Testis (tissue), 3 donors: Measurements from ENCODE around the gene SSC4D. TPM values are rescaled to one million over a fixed set of nuclear protein-coding genes. Genes with fewer than 3 reads are reported as not detected.

ENCODE experiments used
- DNase-seq: peaks from one replicate; pipeline ENCODE4 v3.0.0-alpha.2; 2019
- H3K27ac ChIP-seq, 2 donors: fragments of 200-600 bp; sonication (generic); one replicate each; pipeline ENCODE4 v1.5.1; 2019
- H3K27me3 ChIP-seq: fragments of 200-600 bp; sonication (generic); one replicate; pipeline ENCODE4 v1.5.1; 2019
- H3K36me3 ChIP-seq: fragments of 200-600 bp; sonication (generic); one replicate; pipeline ENCODE4 v1.5.1; 2017; ENCODE audit warnings: low read depth; ENCODE audit errors: missing control alignments
- H3K4me1 ChIP-seq: fragments of 200-600 bp; sonication (generic); one replicate; pipeline ENCODE4 v1.5.1; 2019
- H3K4me3 ChIP-seq, 2 donors: fragments of 200-600 bp; sonication (generic); one replicate each; pipeline ENCODE4 v1.5.1; 2017 to 2019
- H3K9me3 ChIP-seq: fragments of 200-600 bp; sonication (generic); one replicate; pipeline ENCODE4 v1.5.1; 2017
- POLR2A ChIP-seq: fragments of 450-650 bp; IDR thresholded peaks from one replicate; pipeline ENCODE4 v1.6.1; 2017; ENCODE audit warnings: antibody characterized with exemption, mild to moderate bottlenecking, moderate library complexity
- WGBS, 2 donors: methylation state at CpG; one replicate each; pipeline ENCODE4 v1.1.5; 2018; 5-methylcytosine and 5-hydroxymethylcytosine counted together
- intact Hi-C: fragments of 100-400 bp; cut with DNase I; formaldehyde crosslinking; loops from one replicate; pipeline ENCODE4 v1.15.1; 2023; ENCODE audit warnings: low total_unique reads
- polyA plus RNA-seq: library from polyadenylated mRNA; stranded (reverse); fragments of 350-450 nt; fragmentation: Illumina TruSeq; extraction: RNeasy Lipid Tissue Mini Kit (QIAGEN cat#74804); gene quantifications from one replicate; pipeline ENCODE4 v1.2.3, GENCODE V29; 2014; ENCODE audit warnings: low read depth, low replicate concordance; ENCODE audit not compliant: insufficient read depth
- total RNA-seq, 2 donors: library from RNA; depleted of rRNA; stranded (reverse); fragments of >200 nt; gene quantifications; one replicate each; pipeline ENCODE4 v1.2.3, GENCODE V29; 2016
- TF ChIP-seq, protein P1 (sequence below), 3 experiments: fragments of 450-650 bp in 2 of 3; fragments of 200-600 bp in 1 of 3; sonication (generic) in 1 of 3; IDR thresholded peaks; one replicate each; pipeline ENCODE4 v1.5.1; 2016 to 2019; ENCODE audit warnings: antibody characterized with exemption in 3 of 3, mild to moderate bottlenecking in 2 of 3, moderate library complexity in 1 of 3

SSC4D gene
- total and polyA plus RNA-seq, 3 donors from 2014 or later: 1.8 to 2.8 (median 2.3) TPM

DNA sequence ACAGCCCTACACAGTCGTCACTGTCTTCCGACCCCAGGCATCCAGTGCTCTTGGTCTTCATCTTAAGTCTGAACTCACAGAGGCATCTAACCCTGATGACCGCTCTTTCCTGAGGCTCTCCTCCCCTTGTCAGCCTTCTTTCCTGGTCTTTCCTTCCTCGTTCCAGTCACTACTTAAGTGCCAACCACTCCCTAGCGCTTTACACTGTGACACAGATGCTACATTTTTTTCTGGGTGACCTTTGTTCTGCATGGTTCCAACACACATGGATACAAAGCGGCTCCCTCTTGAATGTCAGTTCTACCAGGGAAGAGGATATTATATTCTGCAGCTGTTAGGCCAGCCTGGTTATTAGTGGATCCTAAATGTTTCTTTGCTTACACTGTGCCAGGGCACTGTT is 63.4 kb downstream of the SSC4D start:
- no peaks in the 10 kb centered on the region for H3K9me3 ChIP-seq
- no peak for DNase-seq
- H3K27ac ChIP-seq: no peak overlapping the region
- no peaks in the 10 kb centered on the region for H3K36me3 ChIP-seq
- H3K4me3 ChIP-seq: no peak overlapping the region
- H3K27me3 ChIP-seq: no peaks in the 10 kb centered on the region
- H3K4me1 ChIP-seq: peaks cover 7% of the 10 kb centered on the region
- 74 to 76% methylated on average over 6 of the region's 6 CpGs for WGBS, 2 donors
- TF ChIP-seq, protein P1, sequence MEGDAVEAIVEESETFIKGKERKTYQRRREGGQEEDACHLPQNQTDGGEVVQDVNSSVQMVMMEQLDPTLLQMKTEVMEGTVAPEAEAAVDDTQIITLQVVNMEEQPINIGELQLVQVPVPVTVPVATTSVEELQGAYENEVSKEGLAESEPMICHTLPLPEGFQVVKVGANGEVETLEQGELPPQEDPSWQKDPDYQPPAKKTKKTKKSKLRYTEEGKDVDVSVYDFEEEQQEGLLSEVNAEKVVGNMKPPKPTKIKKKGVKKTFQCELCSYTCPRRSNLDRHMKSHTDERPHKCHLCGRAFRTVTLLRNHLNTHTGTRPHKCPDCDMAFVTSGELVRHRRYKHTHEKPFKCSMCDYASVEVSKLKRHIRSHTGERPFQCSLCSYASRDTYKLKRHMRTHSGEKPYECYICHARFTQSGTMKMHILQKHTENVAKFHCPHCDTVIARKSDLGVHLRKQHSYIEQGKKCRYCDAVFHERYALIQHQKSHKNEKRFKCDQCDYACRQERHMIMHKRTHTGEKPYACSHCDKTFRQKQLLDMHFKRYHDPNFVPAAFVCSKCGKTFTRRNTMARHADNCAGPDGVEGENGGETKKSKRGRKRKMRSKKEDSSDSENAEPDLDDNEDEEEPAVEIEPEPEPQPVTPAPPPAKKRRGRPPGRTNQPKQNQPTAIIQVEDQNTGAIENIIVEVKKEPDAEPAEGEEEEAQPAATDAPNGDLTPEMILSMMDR (IDR thresholded peaks at IDR 0.05): no peak
- TF ChIP-seq POLR2A: no peak
- intact Hi-C loops: no loop called here

DNA sequence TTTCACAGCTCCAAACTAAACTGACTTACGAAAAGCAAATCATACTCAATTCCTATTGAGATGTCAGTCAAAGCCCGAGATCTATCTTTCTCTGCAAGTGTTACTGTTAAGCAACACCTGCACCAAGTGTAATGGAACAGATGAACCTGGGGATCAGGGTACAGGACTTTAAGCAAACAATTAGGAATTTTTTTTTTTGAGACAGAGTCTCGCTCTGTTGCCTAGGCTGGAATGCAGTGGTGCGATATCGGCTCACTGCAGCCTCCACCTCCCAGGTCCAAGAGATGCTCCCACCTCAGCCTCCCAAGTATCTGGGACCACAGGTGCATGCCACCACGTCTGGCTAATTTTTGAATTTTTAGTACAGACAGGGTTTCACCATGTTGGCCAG is 65.6 kb downstream of the SSC4D start:
- intact Hi-C loops: no loop called here
- peaks cover 17% of the 10 kb centered on the region for H3K4me1 ChIP-seq
- DNase-seq: no peak
- H3K36me3 ChIP-seq: no peaks in the 10 kb centered on the region
- H3K27ac ChIP-seq: no peak overlapping the region
- TF ChIP-seq POLR2A: no peak
- TF ChIP-seq, protein P1 (IDR thresholded peaks at IDR 0.05): no peak
- no peaks in the 10 kb centered on the region for H3K27me3 ChIP-seq
- WGBS, 2 donors: 91 to 93% methylated on average over 6 of the region's 6 CpGs
- no peak overlapping the region for H3K4me3 ChIP-seq
- no peaks in the 10 kb centered on the region for H3K9me3 ChIP-seq

DNA sequence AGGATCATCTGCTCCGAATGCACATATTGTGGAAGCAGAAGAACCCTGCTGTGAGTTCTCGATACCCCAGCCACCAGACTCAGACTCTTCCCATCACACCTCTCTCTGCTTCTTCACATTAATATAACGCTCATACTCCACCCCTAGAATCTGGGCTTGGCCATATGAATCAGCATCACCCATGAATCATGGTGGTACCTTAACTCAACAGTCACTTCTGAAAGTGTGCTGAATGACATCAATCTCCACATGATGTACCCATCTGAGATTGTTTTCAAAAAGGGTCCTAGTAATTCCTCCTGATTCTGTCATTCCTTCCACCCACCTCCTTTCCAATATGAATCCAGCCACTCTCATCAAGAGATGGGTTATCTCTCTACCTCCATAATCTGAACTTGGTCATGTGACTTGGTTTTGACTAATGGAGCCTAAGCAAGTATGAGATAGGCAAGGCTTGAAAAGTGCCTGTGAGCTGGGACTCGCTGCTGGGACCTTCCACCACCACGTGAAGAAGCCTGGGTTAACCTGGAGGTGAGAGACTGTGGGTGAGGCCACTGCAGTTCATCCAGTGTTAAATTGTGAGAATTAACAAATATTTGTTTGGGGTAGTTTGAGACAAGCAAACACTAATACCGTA is 66.1 kb downstream of the SSC4D start:
- Histone ChIP-seq H3K4me3 (no peak overlapping the region), H3K36me3 (no peaks in the 10 kb centered on the region), H3K27ac (no peak overlapping the region), H3K27me3 (no peaks in the 10 kb centered on the region), H3K4me1 (peaks cover 17% of the 10 kb centered on the region), H3K9me3 (no peaks in the 10 kb centered on the region)
- intact Hi-C loops: no loop called here
- no peak for DNase-seq
- WGBS, 2 donors: 94 to 96% methylated on average over 6 of the region's 6 CpGs
- no peak for TF ChIP-seq POLR2A
- TF ChIP-seq, protein P1 (IDR thresholded peaks at IDR 0.05): no peak

DNA sequence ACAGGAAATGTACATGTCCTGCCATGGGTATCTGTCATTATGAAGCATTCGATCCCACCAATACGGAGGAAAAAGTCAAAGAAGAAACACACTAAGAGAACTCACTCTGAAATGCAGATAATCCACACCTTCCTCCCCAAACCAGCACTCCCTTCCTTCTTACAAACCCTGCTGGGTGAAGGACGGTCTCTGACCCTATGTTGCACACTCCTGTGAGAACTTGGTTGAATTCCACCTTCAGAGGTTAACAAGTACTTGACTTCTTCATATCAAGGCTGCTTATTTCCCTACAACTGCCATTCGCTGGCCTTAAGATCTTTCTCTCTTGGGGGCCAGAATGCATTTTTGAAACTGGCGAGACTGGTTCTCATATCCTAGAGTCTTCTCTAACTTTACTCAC is 67.3 kb downstream of the SSC4D start:
- intact Hi-C loops: no loop called here
- 74 to 75% methylated on average over 5 of the region's 5 CpGs for WGBS, 2 donors
- H3K27ac ChIP-seq: no peak overlapping the region

More for the DNA sequence above, 67.3 kb downstream of the SSC4D start:
- TF ChIP-seq, protein P1 (IDR thresholded peaks at IDR 0.05): no peak
- no peak for TF ChIP-seq POLR2A
- Histone ChIP-seq H3K36me3 (no peaks in the 10 kb centered on the region), H3K9me3 (no peaks in the 10 kb centered on the region), H3K27me3 (no peaks in the 10 kb centered on the region), H3K4me3 (no peak overlapping the region), H3K4me1 (peaks cover 23% of the 10 kb centered on the region)
- DNase-seq: no peak
